ENCODE results near the gene NMRK2. TPM values are rescaled to one million over a fixed set of nuclear protein-coding genes. Genes with fewer than 3 reads are reported as not detected.

Gene NMRK2
- total and polyA plus RNA-seq, 2 of the 13 experiments (the other 11 are each of a cell fraction or from before 2014, with no cell fraction given) = not detected

DNA sequence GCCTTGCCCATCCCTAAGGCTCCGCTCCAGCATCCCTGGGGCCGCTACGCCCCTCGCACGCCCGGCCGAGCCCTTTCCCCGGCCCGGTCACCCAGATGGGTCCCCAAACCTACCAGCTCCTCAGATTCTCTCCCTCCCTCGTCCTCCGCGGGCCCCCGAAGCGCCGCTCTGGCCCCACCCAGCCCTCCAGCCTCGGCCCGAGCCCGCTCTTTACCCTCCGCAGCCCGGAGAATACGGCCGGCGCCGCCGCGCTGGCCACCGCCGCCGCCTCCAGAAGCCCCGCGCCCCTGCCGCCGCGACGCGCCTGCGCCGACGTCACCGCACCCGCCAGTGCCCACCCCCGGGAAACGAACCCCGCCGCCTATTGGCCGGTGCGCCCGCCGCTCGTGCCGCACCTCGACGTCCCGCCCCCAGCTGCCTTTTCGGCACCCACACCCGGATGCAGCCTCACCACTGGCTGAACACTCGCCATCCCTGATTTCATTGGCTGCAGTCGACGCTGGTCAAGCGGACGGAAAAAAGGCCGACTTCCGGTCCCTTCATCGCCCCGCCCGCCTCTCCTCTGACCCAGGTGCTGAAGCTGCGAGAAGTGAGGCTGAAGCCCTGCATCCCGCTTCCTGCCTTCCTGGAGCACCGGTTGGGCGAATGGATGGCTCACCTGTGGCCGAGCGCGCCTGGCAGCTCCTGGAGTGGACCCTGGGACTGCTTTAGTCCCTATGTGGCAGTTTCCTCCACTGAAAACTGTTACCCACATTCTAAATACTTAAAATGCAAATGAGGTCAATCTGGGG, 38.1 kb downstream of the NMRK2 start, which contains the start of gene DAPK3 (continued):
- TF ChIP-seq ZMAT5 (CRISPR knock-in tag; IDR thresholded peaks at IDR 0.05; ENCODE audit: borderline replicate concordance, low read depth) (no peak), USF2 (IDR thresholded peaks at IDR 0.05; ENCODE audit: low read depth, low read length) (no peak), USF2 (CRISPR knock-in tag; IDR thresholded peaks at IDR 0.05; ENCODE audit: borderline replicate concordance) (peak; percentile 43; the same call in 1 of the 2 replicates), ZNF569 (CRISPR knock-in tag; IDR thresholded peaks at IDR 0.05; ENCODE audit: borderline replicate concordance) (no peak), ZSCAN25 (CRISPR knock-in tag; IDR thresholded peaks at IDR 0.05) (no peak), ZNF558 (CRISPR knock-in tag; IDR thresholded peaks at IDR 0.05; ENCODE audit: borderline replicate concordance) (no peak), ZBTB43 (CRISPR knock-in tag; conservative IDR thresholded peaks at IDR 0.05) (no peak), ZNF234 (CRISPR knock-in tag; conservative IDR thresholded peaks at IDR 0.05) (no peak), SRSF1 (optimal IDR thresholded peaks at IDR 0.05; ENCODE audit: low read depth, low read length) (no peak), MED1 (CRISPR knock-in tag; IDR thresholded peaks at IDR 0.05) (peak; percentile 51; the same call in 1 of the 2 replicates), ZNF567 (CRISPR knock-in tag; IDR thresholded peaks at IDR 0.05; ENCODE audit: borderline replicate concordance) (no peak), ZFP41 (CRISPR knock-in tag; IDR thresholded peaks at IDR 0.05; ENCODE audit: borderline replicate concordance) (no peak), SRY (CRISPR knock-in tag; IDR thresholded peaks at IDR 0.05) (peak; percentile 84; the same call in 1 of the 2 replicates), CREBL2 (CRISPR knock-in tag; IDR thresholded peaks at IDR 0.05; ENCODE audit: borderline replicate concordance) (no peak)
- TF ChIP-seq, protein P1, sequence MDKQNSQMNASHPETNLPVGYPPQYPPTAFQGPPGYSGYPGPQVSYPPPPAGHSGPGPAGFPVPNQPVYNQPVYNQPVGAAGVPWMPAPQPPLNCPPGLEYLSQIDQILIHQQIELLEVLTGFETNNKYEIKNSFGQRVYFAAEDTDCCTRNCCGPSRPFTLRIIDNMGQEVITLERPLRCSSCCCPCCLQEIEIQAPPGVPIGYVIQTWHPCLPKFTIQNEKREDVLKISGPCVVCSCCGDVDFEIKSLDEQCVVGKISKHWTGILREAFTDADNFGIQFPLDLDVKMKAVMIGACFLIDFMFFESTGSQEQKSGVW (CRISPR knock-in tag; IDR thresholded peaks at IDR 0.05; ENCODE audit: borderline replicate concordance) = no peak
- TF ChIP-seq, protein P2, sequence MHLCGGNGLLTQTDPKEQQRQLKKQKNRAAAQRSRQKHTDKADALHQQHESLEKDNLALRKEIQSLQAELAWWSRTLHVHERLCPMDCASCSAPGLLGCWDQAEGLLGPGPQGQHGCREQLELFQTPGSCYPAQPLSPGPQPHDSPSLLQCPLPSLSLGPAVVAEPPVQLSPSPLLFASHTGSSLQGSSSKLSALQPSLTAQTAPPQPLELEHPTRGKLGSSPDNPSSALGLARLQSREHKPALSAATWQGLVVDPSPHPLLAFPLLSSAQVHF (CRISPR knock-in tag; IDR thresholded peaks at IDR 0.05) = no peak
- TF ChIP-seq, protein P3, sequence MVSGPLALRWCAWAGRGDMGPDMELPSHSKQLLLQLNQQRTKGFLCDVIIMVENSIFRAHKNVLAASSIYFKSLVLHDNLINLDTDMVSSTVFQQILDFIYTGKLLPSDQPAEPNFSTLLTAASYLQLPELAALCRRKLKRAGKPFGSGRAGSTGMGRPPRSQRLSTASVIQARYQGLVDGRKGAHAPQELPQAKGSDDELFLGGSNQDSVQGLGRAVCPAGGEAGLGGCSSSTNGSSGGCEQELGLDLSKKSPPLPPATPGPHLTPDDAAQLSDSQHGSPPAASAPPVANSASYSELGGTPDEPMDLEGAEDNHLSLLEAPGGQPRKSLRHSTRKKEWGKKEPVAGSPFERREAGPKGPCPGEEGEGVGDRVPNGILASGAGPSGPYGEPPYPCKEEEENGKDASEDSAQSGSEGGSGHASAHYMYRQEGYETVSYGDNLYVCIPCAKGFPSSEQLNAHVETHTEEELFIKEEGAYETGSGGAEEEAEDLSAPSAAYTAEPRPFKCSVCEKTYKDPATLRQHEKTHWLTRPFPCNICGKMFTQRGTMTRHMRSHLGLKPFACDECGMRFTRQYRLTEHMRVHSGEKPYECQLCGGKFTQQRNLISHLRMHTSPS (CRISPR knock-in tag; IDR thresholded peaks at IDR 0.05; ENCODE audit: low read depth) = no peak
